Stimulated activated CD4-positive, alpha-beta T cell treated with anti-CD3 and anti-CD28 coated beads, TNF-alpha, amount 100 ng/mL, for 24 hours (primary cell): ENCODE measurements around the gene CD207.
A peak's percentile ranks its signal among the peaks of the same experiment; 100 is the strongest.

ENCODE experiments used
- DNase-seq, 3 experiments: peaks; one replicate each; pipeline ENCODE4 v3.0.0-alpha.2; 2020; ENCODE audit warnings: low read depth in 3 of 3

Gene CD207

GRCh38 chr2:70795164-70795995 is 40.2 kb downstream of the CD207 start:
- no peak for DNase-seq

GRCh38 chr2:70793450-70793849 is 42.2 kb downstream of the CD207 start:
- no peak for DNase-seq

DNA sequence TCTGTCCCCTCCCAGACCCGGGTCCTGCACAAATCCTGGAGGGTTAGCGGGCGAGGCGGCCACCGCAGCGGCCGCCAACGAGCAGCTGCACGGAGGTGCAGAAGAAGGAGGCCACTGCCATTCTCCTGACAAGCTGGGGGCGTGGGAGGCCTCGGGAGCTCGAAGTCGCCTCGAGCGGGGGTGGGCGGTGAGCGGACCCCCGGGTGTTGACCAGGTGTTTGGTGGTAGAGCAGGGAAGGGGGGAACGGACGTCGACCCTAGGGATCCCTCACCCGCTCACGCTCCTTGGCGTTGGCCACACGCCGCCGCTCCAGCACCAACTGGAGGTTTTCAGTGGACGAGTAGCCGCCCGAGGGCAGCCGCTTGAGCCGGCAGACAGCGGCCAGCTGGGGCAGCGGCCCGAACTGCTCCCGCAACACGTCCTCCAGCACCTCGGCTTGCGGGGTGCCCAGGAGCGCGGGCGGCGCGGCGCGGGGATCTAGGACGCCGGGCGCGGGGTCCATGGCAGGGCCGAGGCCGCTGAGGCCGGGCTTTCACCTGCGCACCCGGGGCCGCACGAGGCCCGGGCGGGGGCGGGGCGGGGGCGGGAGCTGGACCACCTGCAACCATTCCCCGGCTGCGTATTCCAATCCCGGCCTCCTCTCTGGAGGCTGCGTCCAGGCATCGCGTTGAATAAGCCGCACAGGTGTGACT is 45.3 kb downstream of the CD207 start, which contains the start of gene FIGLA:
FIGLA (minus strand) TSS at position 508 of the 693 bp plus-strand sequence; CDS start at position 503, 5 bp downstream.
- no peak for DNase-seq

GRCh38 chr2:70789304-70790135 is 46.1 kb downstream of the CD207 start:
- DNase-seq, result peak; percentile 49 to 72 (median 57)

DNA sequence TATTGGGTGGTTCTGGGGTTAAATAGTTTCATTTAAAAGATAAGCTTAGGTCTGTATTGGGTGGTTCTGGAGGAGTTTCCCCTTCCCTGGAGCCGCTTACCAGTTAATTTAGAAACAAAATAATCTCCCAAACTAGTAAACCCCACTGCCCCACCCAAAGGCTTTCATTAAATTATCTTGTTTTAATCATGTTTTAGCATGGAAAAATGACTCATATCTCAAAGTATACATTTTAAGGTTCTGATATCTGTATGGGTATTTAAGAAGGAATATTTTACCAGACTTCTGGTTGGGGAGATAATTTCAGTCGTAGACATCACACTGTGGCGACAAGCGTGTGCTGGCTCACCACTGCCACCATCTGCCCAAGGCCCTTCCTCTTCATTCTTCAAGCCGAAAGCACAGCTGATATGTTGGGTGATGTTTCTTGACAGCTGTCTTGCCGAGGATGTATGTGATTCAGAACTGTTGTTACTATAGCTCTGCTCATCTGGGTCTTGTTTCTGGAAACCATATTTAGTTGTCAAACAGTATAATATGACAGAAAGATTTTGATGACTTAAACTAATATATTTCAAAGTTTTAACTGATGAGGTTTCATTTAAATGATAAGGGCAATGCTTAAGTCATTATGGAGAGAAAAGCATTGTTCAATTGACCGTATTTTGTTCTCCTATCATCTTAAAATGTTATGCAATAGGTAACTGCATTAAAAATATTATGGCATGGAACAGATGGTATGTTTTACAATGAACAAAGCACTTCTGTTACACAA is 50.3 kb downstream of the CD207 start:
- DNase-seq, result peak in 1 of 3 experiments; percentile 35

DNA sequence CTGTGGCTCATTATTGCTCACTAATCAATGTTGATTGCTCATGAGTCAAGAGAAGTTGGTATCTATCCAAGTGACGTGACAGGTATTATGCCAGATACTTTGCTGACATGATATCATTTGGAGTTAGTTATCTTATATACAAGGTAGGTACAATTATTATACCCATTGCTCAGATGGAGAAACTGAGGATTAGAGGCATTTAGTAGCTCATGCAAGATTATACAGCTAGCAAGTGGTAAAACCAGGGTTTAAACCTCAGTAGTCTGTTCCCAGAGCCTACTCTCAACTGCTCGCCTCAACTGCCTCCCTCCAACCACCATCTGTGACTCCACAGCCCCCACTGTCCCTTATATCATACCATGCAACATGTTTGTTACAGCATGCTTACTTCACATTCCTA is 51.3 kb downstream of the CD207 start:
- no peak for DNase-seq
